H9 (cell line): Measurements from ENCODE around the gene ARSG. TPM values are rescaled to one million over a fixed set of nuclear protein-coding genes. Genes with fewer than 3 reads are reported as not detected.

Source experiments
- DNase-seq: peaks from one replicate; pipeline ENCODE4 v3.0.0-alpha.2; 2017
- H2AFZ ChIP-seq: one replicate; pipeline ENCODE4 v1.6.1; 2013; ENCODE audit warnings: mild to moderate bottlenecking, low read length, control low read depth, moderate library complexity
- H2AK5ac ChIP-seq: 2 replicates; pipeline ENCODE4 v1.6.1; 2013; ENCODE audit warnings: low read length, control low read depth, mixed read lengths; ENCODE audit not compliant: insufficient read length
- H2BK120ac ChIP-seq: one replicate; pipeline ENCODE4 v1.6.1; 2013; ENCODE audit warnings: low read depth, mild to moderate bottlenecking, low read length, control low read depth, inconsistent platforms; ENCODE audit not compliant: poor library complexity, severe bottlenecking
- H2BK12ac ChIP-seq: 2 replicates; pipeline ENCODE4 v1.6.1; 2013; ENCODE audit warnings: low read length, control low read depth, mixed read lengths, low read depth; ENCODE audit not compliant: insufficient read length
- H2BK15ac ChIP-seq: 2 replicates; pipeline ENCODE4 v1.6.1; 2013; ENCODE audit warnings: low read depth, low read length, control low read depth
- H2BK20ac ChIP-seq: one replicate; pipeline ENCODE4 v1.6.1; 2013; ENCODE audit warnings: low read depth, mild to moderate bottlenecking, low read length, control low read depth, inconsistent platforms; ENCODE audit not compliant: poor library complexity, severe bottlenecking
- H2BK5ac ChIP-seq: 2 replicates; pipeline ENCODE4 v1.6.1; 2013; ENCODE audit warnings: low read length, control low read depth, mixed read lengths; ENCODE audit not compliant: insufficient read length
- H3K14ac ChIP-seq: 2 replicates; pipeline ENCODE4 v1.6.1; 2013; ENCODE audit warnings: low read length, control low read depth; ENCODE audit not compliant: insufficient read depth
- H3K18ac ChIP-seq: 2 replicates; pipeline ENCODE4 v1.6.1; 2013; ENCODE audit warnings: low read depth, mild to moderate bottlenecking, mixed read lengths, low read length, control low read depth; ENCODE audit not compliant: insufficient read length
- H3K23ac ChIP-seq: 2 replicates; pipeline ENCODE4 v1.6.1; 2013; ENCODE audit warnings: low read length, control low read depth, mixed read lengths, low read depth; ENCODE audit not compliant: insufficient read length
- H3K23me2 ChIP-seq: 2 replicates; pipeline ENCODE4 v1.6.1; 2013; ENCODE audit warnings: low read depth, mild to moderate bottlenecking, mixed read lengths, low read length, control low read depth; ENCODE audit not compliant: insufficient read length, poor library complexity, severe bottlenecking
- H3K27ac ChIP-seq: 2 replicates; pipeline ENCODE4 v1.5.1; 2013; ENCODE audit warnings: low read length, control low read depth, mixed read lengths, low read depth; ENCODE audit not compliant: insufficient read length
- H3K27me3 ChIP-seq: 2 replicates; pipeline ENCODE4 v1.6.1; 2013; ENCODE audit warnings: low read length, control low read depth, inconsistent platforms; ENCODE audit not compliant: insufficient read depth
- H3K4ac ChIP-seq: 2 replicates; pipeline ENCODE4 v1.6.1; 2013; ENCODE audit warnings: low read depth, mild to moderate bottlenecking, control low read depth, inconsistent platforms, low read length, moderate library complexity
- H3K4me1 ChIP-seq: 2 replicates; pipeline ENCODE4 v1.6.1; 2013; ENCODE audit warnings: low read length, control low read depth, inconsistent platforms; ENCODE audit not compliant: insufficient read depth
- H3K4me2 ChIP-seq: 2 replicates; pipeline ENCODE4 v1.6.1; 2013; ENCODE audit warnings: low read length, control low read depth, mixed read lengths; ENCODE audit not compliant: insufficient read length, insufficient read depth
- H3K56ac ChIP-seq: 2 replicates; pipeline ENCODE4 v1.6.1; 2013; ENCODE audit warnings: low read depth, mild to moderate bottlenecking, mixed read lengths, low read length, control low read depth; ENCODE audit not compliant: insufficient read length
- H3K79me1 ChIP-seq: 2 replicates; pipeline ENCODE4 v1.6.1; 2013; ENCODE audit warnings: low read depth, mild to moderate bottlenecking, moderate library complexity, low read length, control low read depth, inconsistent platforms; ENCODE audit not compliant: insufficient read depth, poor library complexity, severe bottlenecking
- H3K79me2 ChIP-seq: 2 replicates; pipeline ENCODE4 v1.6.1; 2013; ENCODE audit warnings: low read length, control low read depth, inconsistent platforms; ENCODE audit not compliant: insufficient read depth
- H3K9ac ChIP-seq: 2 replicates; pipeline ENCODE4 v1.6.1; 2013; ENCODE audit warnings: low read length, control low read depth, mixed read lengths; ENCODE audit not compliant: insufficient read length; ENCODE audit errors: extremely low read depth
- H3K9me3 ChIP-seq: one replicate; pipeline ENCODE4 v1.6.1; 2013; ENCODE audit warnings: low read depth, low read length, inconsistent platforms; ENCODE audit not compliant: control insufficient read depth
- H3T11ph ChIP-seq: one replicate; pipeline ENCODE4 v1.6.1; 2013; ENCODE audit warnings: mild to moderate bottlenecking, low read length, control low read depth, inconsistent platforms
- H4K20me1 ChIP-seq: one replicate; pipeline ENCODE4 v1.6.1; 2013; ENCODE audit not compliant: control insufficient read depth, insufficient read length, insufficient read depth
- H4K5ac ChIP-seq: 2 replicates; pipeline ENCODE4 v1.6.1; 2013; ENCODE audit warnings: low read depth, mild to moderate bottlenecking, mixed read lengths, low read length, control low read depth; ENCODE audit not compliant: insufficient read length
- H4K8ac ChIP-seq: replicated peaks from 2 replicates; pipeline ENCODE4 v1.6.1; 2013; ENCODE audit warnings: low read length, control low read depth, mixed read lengths, low read depth; ENCODE audit not compliant: insufficient read length
- H4K91ac ChIP-seq: 2 replicates; pipeline ENCODE4 v1.6.1; 2013; ENCODE audit warnings: low read depth, mild to moderate bottlenecking, moderate library complexity, mixed read lengths, low read length, control low read depth; ENCODE audit not compliant: insufficient read length
- H3K27ac Mint-ChIP-seq, 3 experiments: 2 replicates in 2 of 3; 3 replicates in 1 of 3; pipeline ENCODE4 v1.8.0; 2020 to 2021; ENCODE audit warnings: mixed read lengths in 3 of 3, mild to moderate bottlenecking in 1 of 3, moderate library complexity in 1 of 3
- H3K27me3 Mint-ChIP-seq: 2 replicates; pipeline ENCODE4 v1.8.0; 2021; ENCODE audit warnings: low read depth, mild to moderate bottlenecking, moderate library complexity, mixed read lengths
- H3K36me3 Mint-ChIP-seq, 3 experiments: 2 replicates in 2 of 3; 3 replicates in 1 of 3; pipeline ENCODE4 v1.8.0; 2020 to 2021; ENCODE audit warnings: low read depth in 3 of 3, mixed read lengths in 3 of 3; ENCODE audit not compliant: insufficient read depth in 1 of 3
- H3K4me1 Mint-ChIP-seq, 2 experiments: 2 replicates each; pipeline ENCODE4 v1.8.0; 2020; ENCODE audit warnings: mixed read lengths in 2 of 2
- H3K4me3 Mint-ChIP-seq, 2 experiments: 2 replicates in 1 of 2; 3 replicates in 1 of 2; pipeline ENCODE4 v1.8.0; 2020 to 2021; ENCODE audit warnings: mild to moderate bottlenecking in 2 of 2, mixed read lengths in 2 of 2, moderate library complexity in 1 of 2
- H3K9me3 Mint-ChIP-seq, 2 experiments: 2 replicates in 1 of 2; 3 replicates in 1 of 2; pipeline ENCODE4 v1.8.0; 2020; ENCODE audit warnings: mild to moderate bottlenecking in 2 of 2, mixed read lengths in 2 of 2, moderate library complexity in 1 of 2
- CTCF ChIP-seq: fragments of 200-600 bp; sonication (generic); conservative IDR thresholded peaks from 3 replicates; pipeline ENCODE4 v1.8.0; 2021; ENCODE audit warnings: antibody characterized with exemption, mild to moderate bottlenecking
- WGBS: extraction: QIAGEN DNeasy Blood & Tissue Kit; methylation state at CpG from one replicate; pipeline ENCODE4 v1.1.7; 2013; ENCODE audit warnings: missing lambda C conversion rate, low lambda C conversion rate, mixed read lengths; ENCODE audit not compliant: insufficient read length; ENCODE audit errors: extremely low coverage; 5-methylcytosine and 5-hydroxymethylcytosine counted together
- total RNA-seq: library from RNA; stranded (reverse); gene quantifications from 2 replicates; pipeline ENCODE4 v1.2.1, GENCODE V29; 2021

ARSG gene
- total RNA-seq, 1 experiment from 2014 or later: 3.6 TPM

GRCh38 chr17:68319410-68320162, 28.3 kb downstream of the ARSG start:
- H2BK15ac ChIP-seq: no peak overlapping the region
- H3K79me2 ChIP-seq: no peaks in the 10 kb centered on the region
- H3K23me2 ChIP-seq: no peaks in the 10 kb centered on the region
- H4K8ac ChIP-seq: no peak overlapping the region
- no peak overlapping the region for H2AK5ac ChIP-seq
- H3K23ac ChIP-seq: no peak overlapping the region
- H3K4me2 ChIP-seq: no peak overlapping the region
- no peak overlapping the region for H2BK120ac ChIP-seq
- H3K4ac ChIP-seq: no peak overlapping the region
- H3K79me1 ChIP-seq: no peaks in the 10 kb centered on the region
- H3K56ac ChIP-seq: no peak overlapping the region
- no peak overlapping the region for H3T11ph ChIP-seq
- Mint-ChIP-seq H3K27ac (peak overlapping the region in 1 of 3 experiments; percentile 78; a peak in 1 of 7 replicates), H3K9me3 (no peaks in the 10 kb centered on the region; a peak in 1 of 5 replicates), H3K4me1 (peaks cover 22 to 38% of the 10 kb centered on the region in 2 experiments), H3K4me3 (no peak overlapping the region), H3K27me3 (no peaks in the 10 kb centered on the region), H3K36me3 (peaks cover 0 to 5% (median 0%) of the 10 kb centered on the region in 3 experiments; a peak in 2 of 7 replicates)
- H4K20me1 ChIP-seq: no peaks in the 10 kb centered on the region
- H2AFZ ChIP-seq: no peak overlapping the region
- H3K9me3 ChIP-seq: no peaks in the 10 kb centered on the region
- H3K18ac ChIP-seq: no peak overlapping the region
- no peak for TF ChIP-seq CTCF
- no peak overlapping the region for H4K5ac ChIP-seq
- no peak overlapping the region for H2BK12ac ChIP-seq
- no peaks in the 10 kb centered on the region for H3K27me3 ChIP-seq
- no peak overlapping the region for H3K9ac ChIP-seq
- no peaks in the 10 kb centered on the region for H3K4me1 ChIP-seq
- no peak overlapping the region for H3K27ac ChIP-seq
- DNase-seq: no peak
- no peak overlapping the region for H2BK20ac ChIP-seq
- H4K91ac ChIP-seq: no peak overlapping the region
- no peak overlapping the region for H3K14ac ChIP-seq
- no CpG with 5 or more reads among the region's 12 CpGs for WGBS
- no peak overlapping the region for H2BK5ac ChIP-seq
